Astrocyte (in vitro differentiated cells and primary cell): ENCODE data around the gene TEX48.

Experiments
- CTCF ChIP-seq: IDR thresholded peaks from 2 replicates; pipeline ENCODE4 v1.5.1; 2011; ENCODE audit warnings: low read depth, mild to moderate bottlenecking, inconsistent platforms, low read length, moderate library complexity; ENCODE audit not compliant: insufficient read depth
- EZH2 ChIP-seq: IDR thresholded peaks from 2 replicates; pipeline ENCODE4 v1.6.1; 2012; ENCODE audit warnings: mild to moderate bottlenecking, low read length, inconsistent platforms; ENCODE audit not compliant: insufficient read depth

- TF ChIP-seq CTCF, result no peak
- no peak for TF ChIP-seq EZH2
Observed at GRCh38 chr9:114690308-114690707, 8.3 kb upstream of the TEX48 start.
